Activated CD4-positive, alpha-beta T cell treated with anti-CD3 and anti-CD28 coated beads, Interleukin-2, amount 10 ng/mL, durations not matched to agents 7 days and 5 days (primary cell): Measurements from ENCODE around the gene KTI12. TPM values are rescaled to one million over a fixed set of nuclear protein-coding genes. Genes with fewer than 3 reads are reported as not detected.
A peak's percentile ranks its signal among the peaks of the same experiment; 100 is the strongest.

Experiments
- CTCF ChIA-PET: fragments of 350-600 bp; sonication (Branson Sonifier 250); formaldehyde crosslinking; loops from one replicate; lab custom pipeline; 2021; ENCODE audit warnings: antibody characterized with exemption; lab: Charles Lee
- POLR2A ChIA-PET: fragments of 350-600 bp; sonication (Branson Sonifier 250); formaldehyde crosslinking; loops from one replicate; lab custom pipeline; 2021; ENCODE audit warnings: antibody characterized with exemption; lab: Charles Lee
- DNase-seq: peaks from one replicate; pipeline ENCODE4 v3.0.0-alpha.2; 2020
- H3K27ac Mint-ChIP-seq: one replicate; pipeline ENCODE4 v1.8.0; 2021; ENCODE audit warnings: mild to moderate bottlenecking, moderate library complexity, mixed read lengths
- H3K27me3 Mint-ChIP-seq: one replicate; pipeline ENCODE4 v1.8.0; 2021; ENCODE audit warnings: mixed read lengths
- H3K36me3 Mint-ChIP-seq: one replicate; pipeline ENCODE4 v1.8.0; 2021; ENCODE audit warnings: low read depth, mixed read lengths
- H3K4me1 Mint-ChIP-seq: one replicate; pipeline ENCODE4 v1.8.0; 2021; ENCODE audit warnings: mixed read lengths
- H3K4me3 Mint-ChIP-seq: one replicate; pipeline ENCODE4 v1.8.0; 2021; ENCODE audit warnings: mild to moderate bottlenecking, moderate library complexity, mixed read lengths
- H3K9me3 Mint-ChIP-seq: one replicate; pipeline ENCODE4 v1.8.0; 2021; ENCODE audit warnings: mixed read lengths
- total RNA-seq, 2 experiments: library from RNA; stranded (reverse); gene quantifications; one replicate each; pipeline ENCODE4 v1.2.3, GENCODE V29; 2021

Gene KTI12
- total RNA-seq, 2 experiments from 2014 or later = 7.7 to 12.9 TPM

GRCh38 chr1:52002038-52002917 lies 31.3 kb downstream of the KTI12 start:
- no peak overlapping the region for H3K4me3 Mint-ChIP-seq
- DNase-seq = peak; percentile 85
- H3K4me1 Mint-ChIP-seq = no peaks in the 10 kb centered on the region
- ChIA-PET POLR2A (no interaction called here), CTCF (interaction anchor here (0.9 kb wide), 1 partner anchor 233 kb away, joined by 3 read pairs; no protein-coding TSS in a partner anchor)
- H3K27ac Mint-ChIP-seq = no peak overlapping the region
- no peaks in the 10 kb centered on the region for H3K36me3 Mint-ChIP-seq
- H3K9me3 Mint-ChIP-seq = no peaks in the 10 kb centered on the region
- peaks cover 13% of the 10 kb centered on the region for H3K27me3 Mint-ChIP-seq

- ChIA-PET CTCF (interaction anchor here (0.5 to 1.6 kb wide), 6 partner anchors 10 to 101 kb away, joined by 3 to 8 read pairs (median 4); no protein-coding TSS in a partner anchor), POLR2A (no interaction called here)
- no peaks in the 10 kb centered on the region for H3K4me1 Mint-ChIP-seq
- no peak overlapping the region for H3K4me3 Mint-ChIP-seq
- no peaks in the 10 kb centered on the region for H3K36me3 Mint-ChIP-seq
- H3K27ac Mint-ChIP-seq = no peak overlapping the region
- no peaks in the 10 kb centered on the region for H3K9me3 Mint-ChIP-seq
- peaks cover 4% of the 10 kb centered on the region for H3K27me3 Mint-ChIP-seq
- no peak for DNase-seq
Observed at GRCh38 chr1:51998701-51999100, 34.9 kb downstream of the KTI12 start.

DNA sequence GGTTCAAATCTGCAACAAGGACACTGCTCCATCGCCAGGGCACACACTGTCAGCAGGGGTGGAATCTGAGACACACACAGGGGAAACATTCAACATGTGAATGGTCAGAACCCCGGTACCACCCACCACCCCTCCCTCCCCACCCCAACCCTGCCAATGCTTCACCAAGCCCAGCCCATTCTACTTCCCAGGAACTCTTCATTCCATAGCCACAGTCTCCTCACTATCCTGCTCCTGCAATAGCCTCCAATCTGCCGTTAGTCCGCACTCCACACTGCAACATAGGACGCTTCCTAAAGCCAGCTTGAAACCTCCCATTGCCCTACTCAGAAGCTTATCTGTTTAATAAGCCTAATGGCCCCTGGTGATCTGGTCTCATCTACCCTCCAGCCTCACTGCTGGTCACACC lies 35.6 kb downstream of the KTI12 start:
- Mint-ChIP-seq H3K36me3 (no peaks in the 10 kb centered on the region), H3K4me3 (no peak overlapping the region), H3K4me1 (no peaks in the 10 kb centered on the region), H3K27me3 (peaks cover 7% of the 10 kb centered on the region), H3K27ac (no peak overlapping the region), H3K9me3 (no peaks in the 10 kb centered on the region)
- DNase-seq = no peak
- ChIA-PET POLR2A (no interaction called here), CTCF (interaction anchor here (1.5 to 1.6 kb wide), 2 partner anchors 11 to 101 kb away, joined by 3 to 4 read pairs; no protein-coding TSS in a partner anchor)

- Mint-ChIP-seq H3K36me3 (no peaks in the 10 kb centered on the region), H3K9me3 (no peaks in the 10 kb centered on the region), H3K27ac (no peak within 1 kb of the TSS), H3K4me1 (peaks cover 7% of the 10 kb centered on the region), H3K4me3 (peak within 1 kb of the TSS; percentile 70), H3K27me3 (peaks cover 42% of the 10 kb centered on the region)
- POLR2A ChIA-PET = no interaction called here
- CTCF ChIA-PET = interaction anchor here (0.6 kb wide), 1 partner anchor 253 kb away, joined by 3 read pairs; no protein-coding TSS in a partner anchor
- peak; percentile 63 for DNase-seq
Observed at GRCh38 chr1:51990478-51990965, 43.1 kb downstream of the KTI12 start, which contains the start of gene RAB3B. Gene RAB3B, minus strand, starts transcription at chr1:51990700. Its CDS starts 13,583 bp downstream, at chr1:51977117.

DNA sequence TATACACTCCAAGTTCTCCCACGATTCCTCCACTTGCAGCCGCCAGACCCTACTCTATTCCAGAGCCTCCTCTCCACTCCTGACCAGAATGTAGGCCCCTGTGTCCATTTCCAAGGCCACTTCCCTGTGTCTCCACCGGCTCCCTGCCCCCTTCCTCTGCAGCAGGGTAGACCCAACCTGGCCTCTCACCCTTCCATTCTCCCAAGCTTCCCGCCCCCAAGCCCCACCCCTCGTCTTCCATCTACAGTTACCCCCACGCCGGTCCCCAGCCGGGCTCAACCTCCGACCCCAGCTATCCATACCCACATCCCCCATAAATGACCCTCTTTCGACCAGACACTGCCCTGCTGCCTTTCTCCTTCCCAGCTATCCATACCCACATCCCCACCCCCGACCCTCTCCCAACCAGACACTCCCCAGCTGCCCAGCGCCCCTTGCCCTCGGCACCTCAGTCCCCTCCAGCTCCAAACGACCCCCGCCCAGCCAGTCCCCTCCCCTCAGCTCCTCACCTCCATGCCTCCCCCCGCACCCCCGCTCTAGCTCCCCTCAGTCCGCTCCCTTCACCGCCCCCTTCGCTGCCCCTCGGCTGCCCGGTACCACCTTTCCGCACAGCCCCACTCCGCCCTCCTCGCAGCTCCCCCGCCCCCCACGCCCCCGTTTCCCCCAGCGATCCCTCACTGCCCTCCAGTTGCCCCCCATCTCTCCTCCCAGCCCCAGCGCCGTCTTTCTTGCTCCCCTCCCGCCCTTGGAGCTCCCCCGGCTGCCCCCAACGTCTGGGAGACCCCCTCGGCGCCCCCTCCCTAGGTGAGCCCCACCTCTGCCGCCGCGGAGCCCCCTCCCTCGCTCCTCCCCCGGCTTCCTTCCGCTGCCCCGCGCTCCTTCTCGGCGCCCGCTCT lies 43.8 kb downstream of the KTI12 start:
- Mint-ChIP-seq H3K36me3 (no peaks in the 10 kb centered on the region), H3K4me1 (peaks cover 7% of the 10 kb centered on the region), H3K4me3 (no peak overlapping the region), H3K9me3 (no peaks in the 10 kb centered on the region), H3K27me3 (peaks cover 42% of the 10 kb centered on the region), H3K27ac (no peak overlapping the region)
- CTCF ChIA-PET = interaction anchor here (0.7 kb wide), 2 partner anchors 21 to 126 kb away, joined by 3 read pairs; no protein-coding TSS in a partner anchor
- DNase-seq = no peak
- POLR2A ChIA-PET = no interaction called here

DNA sequence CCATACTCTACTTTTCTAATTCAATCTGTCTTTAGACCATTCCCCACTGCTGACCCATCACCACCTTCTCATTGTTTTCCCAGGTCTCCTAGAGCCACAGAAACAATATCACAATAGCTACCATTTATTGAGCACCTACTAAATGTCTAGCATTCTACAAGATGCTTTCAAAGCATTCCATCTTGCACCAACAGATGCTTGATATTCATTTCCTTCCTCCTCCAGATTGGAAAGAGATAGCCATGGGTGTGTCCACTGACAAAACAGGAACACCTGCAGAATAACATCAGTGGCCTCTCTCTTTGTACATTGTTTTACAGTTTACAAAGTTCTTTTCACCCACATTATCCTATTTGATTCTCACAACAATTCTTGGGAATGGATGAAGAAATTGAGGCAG lies 45.4 kb downstream of the KTI12 start:
- peaks cover 38% of the 10 kb centered on the region for H3K27me3 Mint-ChIP-seq
- CTCF ChIA-PET = interaction anchor here (0.6 kb wide), 1 partner anchor 373 kb away, joined by 5 read pairs; no protein-coding TSS in a partner anchor
- H3K27ac Mint-ChIP-seq = no peak overlapping the region
- no peak overlapping the region for H3K4me3 Mint-ChIP-seq
- no peaks in the 10 kb centered on the region for H3K9me3 Mint-ChIP-seq
- peaks cover 7% of the 10 kb centered on the region for H3K4me1 Mint-ChIP-seq
- DNase-seq = no peak
- H3K36me3 Mint-ChIP-seq = no peaks in the 10 kb centered on the region
- POLR2A ChIA-PET = no interaction called here

DNA sequence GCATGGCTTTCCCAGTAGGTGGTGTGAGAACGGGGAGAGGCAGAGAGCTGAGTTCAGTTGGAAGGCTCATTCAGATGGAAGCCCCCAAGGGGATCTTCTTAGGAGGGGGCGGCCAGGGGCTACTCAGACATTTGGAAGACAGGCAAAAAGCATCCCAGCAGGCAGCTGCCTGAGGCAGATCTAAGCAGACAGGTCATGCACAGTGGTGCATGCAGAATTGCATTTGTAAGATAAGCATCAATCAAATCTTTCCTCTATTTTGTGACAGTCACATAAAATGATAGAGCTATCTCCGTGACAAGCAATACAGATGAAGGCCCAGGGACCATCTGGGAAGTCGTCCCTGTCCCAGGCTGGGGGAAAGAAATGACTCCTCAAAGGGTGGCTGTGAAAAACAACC lies 46.9 kb downstream of the KTI12 start:
- H3K9me3 Mint-ChIP-seq = no peaks in the 10 kb centered on the region
- CTCF ChIA-PET = interaction anchor here (1.2 kb wide), 1 partner anchor 72 kb away, joined by 3 read pairs; no protein-coding TSS in a partner anchor
- H3K27ac Mint-ChIP-seq = no peak overlapping the region
- no peaks in the 10 kb centered on the region for H3K36me3 Mint-ChIP-seq
- POLR2A ChIA-PET = no interaction called here
- peaks cover 23% of the 10 kb centered on the region for H3K27me3 Mint-ChIP-seq
- no peak overlapping the region for H3K4me3 Mint-ChIP-seq
- peaks cover 7% of the 10 kb centered on the region for H3K4me1 Mint-ChIP-seq
- DNase-seq = no peak

DNA sequence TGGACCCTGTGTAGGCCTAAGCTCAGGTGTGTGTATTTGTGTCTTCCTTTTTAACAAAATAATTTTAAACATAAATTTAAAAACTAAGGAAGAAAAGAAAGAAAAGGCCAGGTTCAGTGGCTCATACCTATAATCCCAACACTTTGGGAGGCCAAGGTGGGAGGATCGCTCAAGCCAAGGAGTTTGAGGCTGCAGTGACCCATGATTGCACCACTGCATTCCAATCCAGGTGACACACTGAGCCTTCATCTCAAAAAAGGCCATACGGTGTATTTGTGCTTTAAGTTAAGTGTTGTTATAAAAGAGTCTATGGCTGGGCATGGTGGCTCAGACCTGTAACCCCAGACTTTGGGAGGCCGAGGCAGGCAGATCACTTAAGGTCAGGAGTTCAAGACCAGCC lies 51.4 kb downstream of the KTI12 start:
- CTCF ChIA-PET = no interaction called here
- H3K9me3 Mint-ChIP-seq = no peaks in the 10 kb centered on the region
- H3K4me3 Mint-ChIP-seq = no peak overlapping the region
- POLR2A ChIA-PET = no interaction called here
- H3K27me3 Mint-ChIP-seq = peaks cover 3% of the 10 kb centered on the region
- H3K4me1 Mint-ChIP-seq = no peaks in the 10 kb centered on the region
- DNase-seq = no peak
- no peak overlapping the region for H3K27ac Mint-ChIP-seq
- no peaks in the 10 kb centered on the region for H3K36me3 Mint-ChIP-seq

Other genes starting within 250 kb of the KTI12 start
- gene NRDC, start 155.1 kb downstream of the KTI12 start, total RNA-seq = 100 to 1,000 TPM; 168 to 188 TPM
- gene RAB3B, start 43.1 kb downstream of the KTI12 start, total RNA-seq = under 1 TPM; 0.02 TPM
- gene TXNDC12, start 21.4 kb upstream of the KTI12 start, total RNA-seq = 10 to 100 TPM; 48.1 to 49.2 TPM
- 10 to 100 TPM; 32.7 to 37.3 TPM for gene BTF3L4, start 22.5 kb upstream of the KTI12 start, total RNA-seq
- 1 to 10 TPM; 1.5 to 1.6 TPM for gene ZFYVE9, start 108.3 kb upstream of the KTI12 start, total RNA-seq